ENCODE results near the gene ITGA3.

Gene ITGA3

GRCh38 chr17:50093246-50093645, 37.3 kb downstream of the ITGA3 start:
- DNase-seq (ENCODE audit: low read depth), result peak; percentile 44
- H3K4me3 ChIP-seq (ENCODE audit: low read length), result no peak overlapping the region
- TF ChIP-seq CTCF (IDR thresholded peaks at IDR 0.05; ENCODE audit: insufficient read depth, low read depth, low read length, missing control alignments), result no peak

GRCh38 chr17:50093807-50094206, 37.9 kb downstream of the ITGA3 start:
- TF ChIP-seq CTCF (IDR thresholded peaks at IDR 0.05; ENCODE audit: insufficient read depth, low read depth, low read length, missing control alignments), result no peak
- H3K4me3 ChIP-seq (ENCODE audit: low read length), result no peak overlapping the region
- DNase-seq (ENCODE audit: low read depth), result no peak

- peak; percentile 77 for TF ChIP-seq CTCF (IDR thresholded peaks at IDR 0.05; ENCODE audit: insufficient read depth, low read depth, low read length, missing control alignments)
- peak; percentile 87 for DNase-seq (ENCODE audit: low read depth)
- H3K4me3 ChIP-seq (ENCODE audit: low read length), result peak overlapping the region; percentile 88
These were observed 38.4 kb downstream of the ITGA3 start for GRCh38 chr17:50094243-50094752.

GRCh38 chr17:50094753-50095619, 39.1 kb downstream of the ITGA3 start, which contains the start of gene PDK2:
PDK2 (plus strand) TSS chr17:50095351; CDS start chr17:50095436, 85 bp downstream.
- peak; percentile 96 for DNase-seq (ENCODE audit: low read depth)
- H3K4me3 ChIP-seq (ENCODE audit: low read length), result peak within 1 kb of the TSS; percentile 88
- TF ChIP-seq CTCF (IDR thresholded peaks at IDR 0.05; ENCODE audit: insufficient read depth, low read depth, low read length, missing control alignments), result no peak

GRCh38 chr17:50095626-50096037, 39.7 kb downstream of the ITGA3 start:
- DNase-seq (ENCODE audit: low read depth), result no peak
- H3K4me3 ChIP-seq (ENCODE audit: low read length), result peak overlapping the region; percentile 88
- no peak for TF ChIP-seq CTCF (IDR thresholded peaks at IDR 0.05; ENCODE audit: insufficient read depth, low read depth, low read length, missing control alignments)

GRCh38 chr17:50096092-50096491, 40.2 kb downstream of the ITGA3 start:
- no peak for TF ChIP-seq CTCF (IDR thresholded peaks at IDR 0.05; ENCODE audit: insufficient read depth, low read depth, low read length, missing control alignments)
- no peak for DNase-seq (ENCODE audit: low read depth)
- peak overlapping the region; percentile 88 for H3K4me3 ChIP-seq (ENCODE audit: low read length)
